IMR-90 (cell line): ENCODE results near the gene OPHN1. TPM values are rescaled to one million over a fixed set of nuclear protein-coding genes. Genes with fewer than 3 reads are reported as not detected.
A peak's percentile ranks its signal among the peaks of the same experiment; 100 is the strongest.

Source experiments
- ATAC-seq: fragments of 200-7000 bp; cut with Tn5 transposase; 2 replicates; pipeline ENCODE4 v1.9.1; 2020; ENCODE audit warnings: low read depth, mild to moderate bottlenecking, moderate library complexity
- BruUV-seq: library from RNA; stranded (reverse); fragments of 400-500 nt; replicated peaks from 2 replicates; lab custom pipeline; 2021; lab: Mats Ljungman, UMichigan
- CTCF ChIA-PET: fragments of 300-600 bp; formaldehyde crosslinking; extraction: SDS; loops from one replicate; lab custom pipeline; 2021; ENCODE audit warnings: antibody characterized with exemption; lab: Yijun Ruan, JAX
- POLR2A ChIA-PET: fragments of 300-600 bp; sonication (Branson Sonifier 250); formaldehyde crosslinking; loops from one replicate; lab custom pipeline; 2022; ENCODE audit warnings: antibody characterized with exemption; ENCODE audit not compliant: unreplicated experiment; lab: Charles Lee
- DNase-seq: peaks from one replicate; pipeline ENCODE4 v3.0.0; 2013
- H2AFZ ChIP-seq: replicated peaks from 2 replicates; pipeline ENCODE3; 2013; ENCODE audit warnings: low read length, mild to moderate bottlenecking; ENCODE audit not compliant: poor library complexity
- H2AK5ac ChIP-seq: 2 replicates; pipeline ENCODE4 v1.6.1; 2013; ENCODE audit warnings: low read depth, low read length, inconsistent platforms
- H2AK9ac ChIP-seq: replicated peaks from 2 replicates; pipeline ENCODE3; 2013; ENCODE audit warnings: mild to moderate bottlenecking, low read depth, low read length, moderate library complexity; ENCODE audit not compliant: poor library complexity
- H2BK120ac ChIP-seq: 2 replicates; pipeline ENCODE4 v1.6.1; 2013; ENCODE audit warnings: low read depth, low read length, inconsistent platforms
- H2BK15ac ChIP-seq: 3 replicates; pipeline ENCODE4 v1.6.1; 2013; ENCODE audit warnings: low read depth, low read length, inconsistent platforms
- H2BK20ac ChIP-seq: 2 replicates; pipeline ENCODE4 v1.6.1; 2013; ENCODE audit warnings: low read depth, mild to moderate bottlenecking, inconsistent platforms, low read length, moderate library complexity
- H2BK5ac ChIP-seq: 2 replicates; pipeline ENCODE4 v1.6.1; 2013; ENCODE audit warnings: mild to moderate bottlenecking, low read depth, low read length, inconsistent platforms; ENCODE audit not compliant: poor library complexity, severe bottlenecking
- H3K14ac ChIP-seq: replicated peaks from 2 replicates; pipeline ENCODE4 v1.6.1; 2013; ENCODE audit warnings: low read depth, low read length, inconsistent platforms
- H3K18ac ChIP-seq: 2 replicates; pipeline ENCODE4 v1.6.1; 2013; ENCODE audit warnings: low read depth, low read length, control low read depth
- H3K23ac ChIP-seq: 2 replicates; pipeline ENCODE4 v1.6.1; 2013; ENCODE audit warnings: low read depth, low read length, inconsistent platforms
- H3K27ac ChIP-seq: 2 replicates; pipeline ENCODE4 v1.5.1; 2013; ENCODE audit warnings: mild to moderate bottlenecking, control low read depth, low read length; ENCODE audit not compliant: insufficient read depth
- H3K27me3 ChIP-seq: 2 replicates; pipeline ENCODE4 v1.6.1; 2013; ENCODE audit warnings: low read length; ENCODE audit not compliant: control insufficient read depth, insufficient read depth
- H3K36me3 ChIP-seq: 2 replicates; pipeline ENCODE4 v1.6.1; 2013; ENCODE audit warnings: low read length, mixed read lengths; ENCODE audit not compliant: control insufficient read depth, insufficient read depth
- H3K4ac ChIP-seq: 2 replicates; pipeline ENCODE4 v1.6.1; 2013; ENCODE audit warnings: low read depth, low read length, inconsistent platforms
- H3K4me1 ChIP-seq: 2 replicates; pipeline ENCODE4 v1.6.1; 2013; ENCODE audit warnings: low read length, mixed read lengths; ENCODE audit not compliant: control insufficient read depth, insufficient read depth
- H3K4me2 ChIP-seq: 2 replicates; pipeline ENCODE4 v1.6.1; 2013; ENCODE audit warnings: low read depth, mild to moderate bottlenecking, control low read depth, low read length, moderate library complexity
- H3K4me3 ChIP-seq: 2 replicates; pipeline ENCODE4 v1.5.1; 2013; ENCODE audit warnings: low read depth, mild to moderate bottlenecking, control low read depth, low read length, moderate library complexity; ENCODE audit not compliant: insufficient read depth
- H3K56ac ChIP-seq: 2 replicates; pipeline ENCODE4 v1.6.1; 2013; ENCODE audit warnings: low read length, inconsistent platforms; ENCODE audit not compliant: insufficient read depth; ENCODE audit errors: extremely low read depth
- H3K79me1 ChIP-seq, 2 experiments: 2 replicates each; pipeline ENCODE4 v1.6.1; 2013; ENCODE audit warnings: low read length in 2 of 2, inconsistent platforms in 1 of 2, low read depth in 1 of 2
- H3K9ac ChIP-seq: 2 replicates; pipeline ENCODE4 v1.6.1; 2013; ENCODE audit warnings: low read depth, low read length, control low read depth
- H3K9me1 ChIP-seq: 2 replicates; pipeline ENCODE4 v1.6.1; 2013; ENCODE audit warnings: low read length, inconsistent platforms; ENCODE audit not compliant: insufficient read depth
- H3K9me3 ChIP-seq: 2 replicates; pipeline ENCODE4 v1.6.1; 2013; ENCODE audit warnings: low read length; ENCODE audit not compliant: control insufficient read depth, insufficient read depth
- H4K20me1 ChIP-seq: 2 replicates; pipeline ENCODE4 v1.6.1; 2013; ENCODE audit warnings: low read length, inconsistent platforms; ENCODE audit not compliant: insufficient read depth
- H4K5ac ChIP-seq: 2 replicates; pipeline ENCODE4 v1.6.1; 2013; ENCODE audit warnings: mild to moderate bottlenecking, low read depth, low read length, control low read depth
- H4K8ac ChIP-seq, 2 experiments: 2 replicates each; pipeline ENCODE4 v1.6.1; 2013; ENCODE audit warnings: low read depth in 2 of 2, low read length in 2 of 2, control low read depth in 1 of 2, inconsistent platforms in 1 of 2
- H4K91ac ChIP-seq: 2 replicates; pipeline ENCODE4 v1.6.1; 2013; ENCODE audit warnings: low read depth, low read length, inconsistent platforms; ENCODE audit not compliant: insufficient read depth
- BHLHE40 ChIP-seq: fragments of 150-350 bp; IDR thresholded peaks from 2 replicates; pipeline ENCODE4 v1.6.1; 2016; ENCODE audit warnings: mild to moderate bottlenecking, low read depth, low read length
- CHD1 ChIP-seq: IDR thresholded peaks from 2 replicates; pipeline ENCODE4 v1.6.1; 2012; ENCODE audit warnings: low read depth, low read length, improper control_type of control experiment
- FOS ChIP-seq: fragments of 150-350 bp; IDR thresholded peaks from 2 replicates; pipeline ENCODE4 v1.6.1; 2016; ENCODE audit warnings: low read depth, low read length
- MAFK ChIP-seq: IDR thresholded peaks from 2 replicates; pipeline ENCODE4 v1.6.1; 2012; ENCODE audit warnings: low read depth, low read length, improper control_type of control experiment
- MAZ ChIP-seq: IDR thresholded peaks from 2 replicates; pipeline ENCODE4 v1.6.1; 2012; ENCODE audit warnings: low read depth, mild to moderate bottlenecking, low read length, improper control_type of control experiment, moderate library complexity, borderline replicate concordance
- RCOR1 ChIP-seq: IDR thresholded peaks from 2 replicates; pipeline ENCODE4 v1.6.1; 2012; ENCODE audit warnings: mild to moderate bottlenecking, low read length, improper control_type of control experiment; ENCODE audit not compliant: insufficient replicate concordance
- RFX5 ChIP-seq: IDR thresholded peaks from 2 replicates; pipeline ENCODE4 v1.8.0; 2012; ENCODE audit warnings: low read depth, mild to moderate bottlenecking, low read length, moderate library complexity
- SMC3 ChIP-seq: fragments of 150-350 bp; IDR thresholded peaks from 2 replicates; pipeline ENCODE4 v1.6.1; 2016; ENCODE audit warnings: low read depth, mild to moderate bottlenecking, antibody characterized with exemption, low read length, moderate library complexity
- USF2 ChIP-seq: fragments of 150-350 bp; IDR thresholded peaks from 2 replicates; pipeline ENCODE4 v1.6.1; 2017; ENCODE audit warnings: mild to moderate bottlenecking, antibody characterized with exemption, low read length, low read depth
- WGBS, 2 experiments: methylation state at CpG; one replicate each; pipeline versions ENCODE4 v1.1.5 to v1.1.7; 2013; ENCODE audit warnings: missing lambda C conversion rate in 2 of 2; ENCODE audit not compliant: insufficient read length in 1 of 2; ENCODE audit errors: extremely low coverage in 2 of 2; 5-methylcytosine and 5-hydroxymethylcytosine counted together
- dilution Hi-C: fragments of 300-500 bp; cut with HindIII; formaldehyde crosslinking; loops from one replicate; pipeline ENCODE4 v1.14.3; 2018; ENCODE audit warnings: low sequenced_read_pairs; ENCODE audit not compliant: unreplicated experiment
- in situ Hi-C: fragments of 300-500 bp; cut with MboI; formaldehyde crosslinking; loops from 3 replicates; pipeline ENCODE4 v1.14.3; 2019; ENCODE audit warnings: low sequenced_read_pairs, inconsistent platforms, mixed read lengths
- intact Hi-C: fragments of 100-400 bp; cut with micrococcal nuclease; formaldehyde crosslinking; loops from 2 replicates; pipeline ENCODE4 v1.10.0; 2022
- polyA plus RNA-seq, 3 experiments: library from polyadenylated mRNA; depleted of rRNA; stranded (reverse); fragments of >200 nt; gene quantifications; 2 replicates each; pipeline ENCODE4 v1.2.3, GENCODE V29; 2012; ENCODE audit warnings: low replicate concordance in 1 of 3
- total RNA-seq: library from RNA; depleted of rRNA; stranded (reverse); fragments of >200 nt; gene quantifications from 2 replicates; pipeline ENCODE4 v1.2.3, GENCODE V29; 2012

OPHN1 gene
- total and polyA plus RNA-seq, 2 of the 4 experiments (the other 2 are of a cell fraction): 4.0 to 13.1 TPM

- no peaks in the 10 kb centered on the region for H3K36me3 ChIP-seq
- H4K8ac ChIP-seq: no peak overlapping the region
- TF ChIP-seq MAFK (no peak), USF2 (no peak), MAZ (no peak), RCOR1 (no peak), FOS (no peak), CHD1 (no peak), RFX5 (no peak), BHLHE40 (no peak), SMC3 (no peak)
- no peak overlapping the region for H2BK20ac ChIP-seq
- ATAC-seq (peak; percentile 66), DNase-seq (peak; percentile 47)
- H2BK5ac ChIP-seq: no peak overlapping the region
- no peaks in the 10 kb centered on the region; the same call in 1 of the 2 replicates for H3K27me3 ChIP-seq
- no peaks in the 10 kb centered on the region for H3K9me3 ChIP-seq
- no peak overlapping the region for H2AK9ac ChIP-seq
- BruUV-seq: no TSS peak
- H4K91ac ChIP-seq: no peak overlapping the region
- H3K18ac ChIP-seq: no peak overlapping the region
- H3K4me2 ChIP-seq: no peak overlapping the region; the same call in 1 of the 2 replicates
- H3K23ac ChIP-seq: no peak overlapping the region
- H3K27ac ChIP-seq: no peak overlapping the region
- H3K14ac ChIP-seq: no peak overlapping the region
- in situ Hi-C loops: loop anchor here (25.0 kb wide), 2 partner anchors 526 to 1201 kb away; no protein-coding TSS in a partner anchor
- intact Hi-C loops: loop anchor here (10.0 kb wide), 1 partner anchor 1098 kb away; no protein-coding TSS in a partner anchor
- H3K4me1 ChIP-seq: peaks cover 2% of the 10 kb centered on the region; the same call in 1 of the 2 replicates
- H2AK5ac ChIP-seq: no peak overlapping the region
- H2BK15ac ChIP-seq: no peak overlapping the region
- no peak overlapping the region for H4K5ac ChIP-seq
- H2AFZ ChIP-seq: no peak overlapping the region
- no peaks in the 10 kb centered on the region for H4K20me1 ChIP-seq
- H3K4me3 ChIP-seq: no peak overlapping the region
- CTCF ChIA-PET: interaction anchor here (0.8 kb wide), 1 partner anchor 13 kb away, joined by 3 read pairs; no protein-coding TSS in a partner anchor
- no peaks in the 10 kb centered on the region for H3K9me1 ChIP-seq
- WGBS, 2 experiments: no CpG with 5 or more reads among the region's 2 CpGs
- 0 out of 2 replicates have a peak overlapping the region, but pooled peaks have one; percentile 36 for H3K4ac ChIP-seq
- no peak overlapping the region for H3K56ac ChIP-seq
- dilution Hi-C loops: no loop called here
- no peaks in the 10 kb centered on the region for H3K79me1 ChIP-seq
- H3K9ac ChIP-seq: no peak overlapping the region
- POLR2A ChIA-PET: no interaction called here
- H2BK120ac ChIP-seq: no peak overlapping the region
These were observed 246.6 kb downstream of the OPHN1 start for GRCh38 chrX:68186552-68187262.
